Right lobe of liver (tissue), 6 donors: Measurements from ENCODE around the gene OMD. TPM values are rescaled to one million over a fixed set of nuclear protein-coding genes. Genes with fewer than 3 reads are reported as not detected.

Experiments
- ATAC-seq, 4 donors: fragments of 200-7000 bp; cut with Tn5 transposase; one replicate each; pipeline ENCODE4 v1.9.1; 2020; ENCODE audit warnings: mild to moderate bottlenecking in 4 of 4, moderate library complexity in 4 of 4
- DNase-seq, 3 donors: peaks; one replicate each; pipeline ENCODE4 v3.0.0-alpha.2; 2020
- H3K27ac ChIP-seq, 3 donors: fragments of 200-600 bp; one replicate each; pipeline ENCODE4 v1.8.0; 2022
- H3K27me3 ChIP-seq, 2 donors: fragments of 200-600 bp; one replicate each; pipeline ENCODE4 v1.8.0; 2022
- H3K36me3 ChIP-seq, 4 donors: fragments of 200-600 bp; sonication (generic) in 1 of 4; one replicate each; pipeline versions ENCODE4 v1.5.1 to v1.8.0; 2017 to 2022; ENCODE audit warnings: control low read depth in 1 of 4
- H3K4me1 ChIP-seq, 4 donors: fragments of 200-600 bp; sonication (generic) in 1 of 4; one replicate each; pipeline versions ENCODE4 v1.5.1 to v1.8.0; 2017 to 2022; ENCODE audit warnings: control low read depth in 1 of 4
- H3K4me3 ChIP-seq, 3 donors: fragments of 200-600 bp; one replicate each; pipeline ENCODE4 v1.8.0; 2022
- H3K9me3 ChIP-seq, 4 donors: fragments of 200-600 bp; sonication (generic) in 1 of 4; one replicate each; pipeline versions ENCODE4 v1.5.1 to v1.8.0; 2017 to 2022; ENCODE audit warnings: control low read depth in 1 of 4
- POLR2A ChIP-seq: fragments of 450-650 bp; IDR thresholded peaks from one replicate; pipeline ENCODE4 v1.6.1; 2017; ENCODE audit warnings: antibody characterized with exemption, mild to moderate bottlenecking
- WGBS: methylation state at CpG from one replicate; pipeline ENCODE4 v1.1.6; 2018; ENCODE audit warnings: low coverage, low lambda C conversion rate; ENCODE audit not compliant: insufficient coverage; ENCODE audit errors: missing lambda C conversion rate; 5-methylcytosine and 5-hydroxymethylcytosine counted together
- intact Hi-C, 2 donors: fragments of 100-400 bp; cut with DNase I; formaldehyde crosslinking; loops; one replicate each; pipeline versions ENCODE4 v1.11.2 to v1.14.1; 2022
- total RNA-seq, 6 experiments: library from RNA; depleted of rRNA in 2 of 6; stranded (reverse); fragments of >200 nt in 2 of 6; fragmentation: NEBNext Ultra II Directional in 3 of 6; extraction: Animal tissue kit (Norgen Biotek cat#: 25700) in 3 of 6; gene quantifications; one replicate each; pipeline versions ENCODE4 v1.1.0 to v1.2.4, GENCODE V29; 2016 to 2023
- TF ChIP-seq, protein P1 (sequence below), 4 donors: fragments of 200-600 bp in 3 of 4; fragments of 450-650 bp in 1 of 4; IDR thresholded peaks; one replicate each; pipeline versions ENCODE4 v1.5.1 to v1.8.0; 2016 to 2022; ENCODE audit warnings: antibody characterized with exemption in 4 of 4, mild to moderate bottlenecking in 2 of 4
- donor health status: DM: no; HTN: yes; CAD: no.
- donor health status: DM: no; HTN: no; CAD: no.
- donor health status: DM: no; HTN: no; CAD: no.
- donor health status: DM: no; HTN: yes; CAD: no.
- donor health status: DM: no; HTN: yes; CAD: no.

The OMD gene
- total RNA-seq, 6 experiments from 2014 or later, result 0.11 to 2.0 (median 0.56) TPM; not detected in 1

DNA sequence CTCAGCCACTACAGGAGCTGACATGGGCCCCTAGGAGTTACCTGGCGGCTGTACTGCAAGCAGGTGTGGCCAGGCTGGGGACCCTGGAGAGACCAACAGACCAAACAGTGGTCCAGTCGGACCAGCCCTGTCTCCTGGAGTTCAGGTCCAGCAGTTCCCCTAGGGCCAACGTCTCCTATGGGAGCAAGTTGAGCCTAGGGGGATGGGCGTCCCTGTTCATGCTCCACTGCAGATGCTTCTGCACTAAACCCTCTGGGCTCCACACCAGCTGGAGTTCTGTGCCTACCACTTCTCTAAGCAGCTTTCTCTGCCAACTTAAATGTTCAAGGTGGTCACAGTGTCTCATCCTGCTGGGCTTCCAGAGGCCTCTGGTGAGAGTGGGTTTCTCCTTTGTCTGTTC lies 20.6 kb upstream of the OMD start:
- H3K4me3 ChIP-seq, result no peak overlapping the region
- ATAC-seq (no peak), DNase-seq (no peak)
- H3K4me1 ChIP-seq, result no peaks in the 10 kb centered on the region
- intact Hi-C loops, result loop anchor here in 1 of 2 donors (10.0 kb wide), 1 partner anchor 300 kb away; no protein-coding TSS in a partner anchor
- no peak for TF ChIP-seq POLR2A
- TF ChIP-seq, protein P1, sequence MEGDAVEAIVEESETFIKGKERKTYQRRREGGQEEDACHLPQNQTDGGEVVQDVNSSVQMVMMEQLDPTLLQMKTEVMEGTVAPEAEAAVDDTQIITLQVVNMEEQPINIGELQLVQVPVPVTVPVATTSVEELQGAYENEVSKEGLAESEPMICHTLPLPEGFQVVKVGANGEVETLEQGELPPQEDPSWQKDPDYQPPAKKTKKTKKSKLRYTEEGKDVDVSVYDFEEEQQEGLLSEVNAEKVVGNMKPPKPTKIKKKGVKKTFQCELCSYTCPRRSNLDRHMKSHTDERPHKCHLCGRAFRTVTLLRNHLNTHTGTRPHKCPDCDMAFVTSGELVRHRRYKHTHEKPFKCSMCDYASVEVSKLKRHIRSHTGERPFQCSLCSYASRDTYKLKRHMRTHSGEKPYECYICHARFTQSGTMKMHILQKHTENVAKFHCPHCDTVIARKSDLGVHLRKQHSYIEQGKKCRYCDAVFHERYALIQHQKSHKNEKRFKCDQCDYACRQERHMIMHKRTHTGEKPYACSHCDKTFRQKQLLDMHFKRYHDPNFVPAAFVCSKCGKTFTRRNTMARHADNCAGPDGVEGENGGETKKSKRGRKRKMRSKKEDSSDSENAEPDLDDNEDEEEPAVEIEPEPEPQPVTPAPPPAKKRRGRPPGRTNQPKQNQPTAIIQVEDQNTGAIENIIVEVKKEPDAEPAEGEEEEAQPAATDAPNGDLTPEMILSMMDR (IDR thresholded peaks at IDR 0.05), result no peak
- H3K36me3 ChIP-seq, result no peaks in the 10 kb centered on the region
- no peak overlapping the region for H3K27ac ChIP-seq
- no peaks in the 10 kb centered on the region for H3K27me3 ChIP-seq
- no CpG with 5 or more reads among the region's 4 CpGs for WGBS
- H3K9me3 ChIP-seq, result no peaks in the 10 kb centered on the region

DNA sequence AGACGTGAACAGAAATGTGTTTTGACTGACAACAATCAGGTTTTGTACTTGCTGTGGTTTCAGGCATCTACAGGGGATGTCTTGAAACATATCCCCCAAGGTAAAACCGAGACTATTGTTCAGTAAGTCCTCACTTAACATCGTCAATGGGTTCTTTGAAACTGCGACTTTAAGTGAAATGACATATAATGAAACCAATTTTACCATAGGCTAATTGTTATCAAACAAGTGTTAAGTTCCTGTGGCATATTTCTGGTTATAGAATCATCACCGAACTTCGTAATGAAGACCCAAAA lies 16.4 kb upstream of the OMD start:
- Histone ChIP-seq H3K4me3 (no peak overlapping the region), H3K9me3 (no peaks in the 10 kb centered on the region), H3K27ac (no peak overlapping the region), H3K27me3 (no peaks in the 10 kb centered on the region), H3K36me3 (no peaks in the 10 kb centered on the region), H3K4me1 (no peaks in the 10 kb centered on the region)
- intact Hi-C loops, result loop anchor here in 1 of 2 donors (10.0 kb wide), 1 partner anchor 296 kb away; no protein-coding TSS in a partner anchor
- TF ChIP-seq, protein P1 (IDR thresholded peaks at IDR 0.05), result no peak
- 71% methylated on average over 6 of the region's 6 CpGs for WGBS
- DNase-seq (no peak), ATAC-seq (no peak)

DNA sequence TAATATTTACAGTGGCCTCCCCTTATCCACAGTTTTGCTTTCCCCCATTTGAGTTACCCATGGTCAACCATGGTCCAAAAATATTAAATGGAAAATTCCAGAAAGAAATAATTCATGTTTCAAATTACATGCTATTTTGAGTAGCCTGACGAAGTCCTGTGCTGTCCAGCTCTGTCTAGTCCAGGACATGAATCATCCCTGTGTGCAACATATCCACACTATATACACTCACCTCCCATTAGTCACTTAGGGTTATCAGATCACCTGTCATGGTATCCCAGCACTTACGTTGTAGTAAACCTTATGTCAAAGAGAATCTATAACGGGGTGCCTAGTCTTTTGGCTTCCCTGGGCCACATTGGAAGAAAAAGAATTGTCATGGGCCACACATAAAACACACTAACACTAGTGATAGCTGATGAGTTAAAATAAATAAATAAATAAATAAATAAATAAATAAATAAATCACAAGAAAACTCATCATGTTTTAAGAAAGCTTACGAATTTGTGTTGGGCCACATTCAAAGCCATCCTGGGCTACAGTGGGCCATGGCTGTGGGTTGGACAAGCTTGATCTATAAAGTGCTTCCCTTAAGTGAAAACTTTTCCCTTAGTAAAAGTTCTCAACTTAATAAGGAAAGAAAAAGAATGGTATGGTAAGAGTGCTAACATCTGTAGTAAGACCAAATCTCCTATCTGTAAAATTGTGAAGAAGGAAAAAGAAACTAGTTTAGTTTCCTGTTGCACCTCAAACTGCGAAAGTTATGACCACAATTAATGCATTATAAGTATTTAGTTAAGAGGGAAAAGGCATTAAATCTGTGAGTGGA lies 15.9 kb upstream of the OMD start:
- intact Hi-C loops, result loop anchor here in 1 of 2 donors (10.0 kb wide), 1 partner anchor 295 kb away; no protein-coding TSS in a partner anchor
- WGBS, result 78% methylated on average over 5 of the region's 5 CpGs
- H3K4me1 ChIP-seq, result no peaks in the 10 kb centered on the region

DNA sequence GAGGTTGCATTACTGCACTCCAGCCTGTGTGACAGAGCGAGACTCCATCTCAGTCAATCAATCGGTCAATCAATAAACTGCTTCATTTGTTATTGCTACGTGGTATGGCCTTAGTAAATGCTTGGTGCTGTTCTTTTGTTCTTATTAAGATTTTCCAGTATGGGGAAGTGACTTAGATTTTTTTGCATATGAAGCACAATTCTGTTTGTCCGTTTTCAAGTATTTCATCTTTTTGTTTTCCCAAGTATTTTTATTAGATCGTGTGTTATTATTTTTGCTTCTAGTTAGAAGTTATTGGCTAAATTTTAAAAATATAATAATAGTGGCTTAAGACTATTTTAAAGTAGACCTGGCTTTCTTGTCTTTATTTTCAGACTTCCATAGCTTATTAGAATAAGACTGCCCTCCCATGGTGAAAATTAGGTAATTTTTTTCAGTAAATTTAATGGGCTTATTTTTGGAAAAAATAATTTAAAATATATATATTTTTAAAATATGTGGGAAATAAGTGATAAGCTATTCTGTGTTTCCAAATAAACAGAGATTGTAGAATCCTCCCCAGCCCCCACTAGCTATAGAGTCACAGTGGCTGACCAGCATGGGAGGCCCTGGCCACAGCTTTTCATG lies 14.7 kb upstream of the OMD start:
- no peak for DNase-seq

More for the DNA sequence above, 15.9 kb upstream of the OMD start:
- no peaks in the 10 kb centered on the region for H3K9me3 ChIP-seq
- no peaks in the 10 kb centered on the region for H3K27me3 ChIP-seq
- no peak overlapping the region for H3K27ac ChIP-seq
- ATAC-seq, result no peak
- no peak for DNase-seq
- no peak for TF ChIP-seq POLR2A
- TF ChIP-seq, protein P1 (IDR thresholded peaks at IDR 0.05), result no peak
- H3K36me3 ChIP-seq, result no peaks in the 10 kb centered on the region
- no peak overlapping the region for H3K4me3 ChIP-seq

More for the DNA sequence above, 14.7 kb upstream of the OMD start:
- Histone ChIP-seq H3K4me1 (no peaks in the 10 kb centered on the region), H3K27me3 (no peaks in the 10 kb centered on the region), H3K27ac (no peak overlapping the region), H3K4me3 (no peak overlapping the region), H3K36me3 (no peaks in the 10 kb centered on the region), H3K9me3 (no peaks in the 10 kb centered on the region)
- WGBS, result 47% methylated on average over 4 of the region's 5 CpGs
- TF ChIP-seq POLR2A, result no peak
- TF ChIP-seq, protein P1 (IDR thresholded peaks at IDR 0.05), result peak; percentile 36 to 55 (median 48)
- intact Hi-C loops, result no loop called here
- ATAC-seq, result peak in 2 of 4 donors; percentile 33 to 52
